Fibroblast of lung (primary cell): ENCODE results near the gene NFYB. TPM values are rescaled to one million over a fixed set of nuclear protein-coding genes. Genes with fewer than 3 reads are reported as not detected.

Source experiments
- DNase-seq, 2 donors: peaks; one replicate each; pipeline versions ENCODE4 v3.0.0 to v3.0.0-alpha.2; 2010; ENCODE audit warnings: low read depth in 2 of 2
- H2AFZ ChIP-seq: 2 replicates; pipeline ENCODE4 v1.5.1; 2012; ENCODE audit warnings: low read length, control low read depth, inconsistent platforms
- H3K27ac ChIP-seq: 2 replicates; pipeline ENCODE4 v1.5.1; 2011; ENCODE audit warnings: low read length, control low read depth; ENCODE audit not compliant: insufficient read depth
- H3K27me3 ChIP-seq: 2 replicates; pipeline ENCODE4 v1.5.1; 2011; ENCODE audit warnings: mild to moderate bottlenecking, low read length; ENCODE audit not compliant: control insufficient read depth, insufficient read depth
- H3K36me3 ChIP-seq: 2 replicates; pipeline ENCODE4 v1.5.1; 2011; ENCODE audit warnings: low read length; ENCODE audit not compliant: control insufficient read depth, insufficient read depth
- H3K4me1 ChIP-seq: 2 replicates; pipeline ENCODE4 v1.5.1; 2011; ENCODE audit warnings: low read length; ENCODE audit not compliant: control insufficient read depth, insufficient read depth; ENCODE audit errors: extremely low read depth
- H3K4me2 ChIP-seq: 2 replicates; pipeline ENCODE4 v1.5.1; 2011; ENCODE audit warnings: low read length, control low read depth; ENCODE audit not compliant: insufficient read depth; ENCODE audit errors: extremely low read depth
- H3K4me3 ChIP-seq, 4 experiments: fragments of 200-600 bp in 1 of 4; sonication (generic) in 1 of 4; replicated peaks in 1 of 4; 2 replicates each; pipeline ENCODE4 v1.5.1; 2011 to 2016; ENCODE audit warnings: low read length in 4 of 4, low read depth in 3 of 4, mild to moderate bottlenecking in 3 of 4, control low read depth in 2 of 4, inconsistent platforms in 1 of 4, mixed read lengths in 1 of 4; ENCODE audit not compliant: insufficient read depth in 1 of 4; ENCODE audit errors: control extremely low read depth in 1 of 4
- H3K79me2 ChIP-seq: 2 replicates; pipeline ENCODE4 v1.5.1; 2012; ENCODE audit warnings: mild to moderate bottlenecking, low read length, inconsistent platforms; ENCODE audit not compliant: control insufficient read depth, insufficient read depth
- H3K9ac ChIP-seq: 2 replicates; pipeline ENCODE4 v1.5.1; 2011; ENCODE audit warnings: mild to moderate bottlenecking, low read length, control low read depth; ENCODE audit not compliant: insufficient read depth
- H3K9me3 ChIP-seq: 2 replicates; pipeline ENCODE4 v1.5.1; 2012; ENCODE audit warnings: low read depth, low read length; ENCODE audit not compliant: control insufficient read depth, insufficient read depth
- H4K20me1 ChIP-seq: 2 replicates; pipeline ENCODE4 v1.5.1; 2011; ENCODE audit warnings: low read length; ENCODE audit not compliant: control insufficient read depth, insufficient read depth; ENCODE audit errors: extremely low read depth
- EZH2 ChIP-seq: IDR thresholded peaks from 2 replicates; pipeline ENCODE4 v1.5.1; 2012; ENCODE audit warnings: low read length, control low read depth, mild to moderate bottlenecking; ENCODE audit errors: missing control alignments
- polyA plus RNA-seq, 2 donors: library from polyadenylated mRNA; depleted of rRNA in 1 of 2; stranded (reverse) in 1 of 2; unstranded in 1 of 2; fragments of >200 nt; gene quantifications; 2 replicates each; pipeline ENCODE4 v1.2.1, GENCODE V29; 2011 to 2012; ENCODE audit warnings: missing spikeins in 1 of 2
- total RNA-seq: library from RNA; depleted of rRNA; stranded (reverse); fragments of >200 nt; gene quantifications from 2 replicates; pipeline ENCODE4 v1.2.1, GENCODE V29; 2014
- TF ChIP-seq, protein P1 (sequence below), 2 donors: IDR thresholded peaks in 1 of 2; conservative IDR thresholded peaks in 1 of 2; 1 replicate in 1 of 2; 2 replicates in 1 of 2; pipeline ENCODE4 v1.5.1; 2011 to 2012; ENCODE audit warnings: low read length in 2 of 2, control low read depth in 1 of 2, inconsistent platforms in 1 of 2, low read depth in 1 of 2, mild to moderate bottlenecking in 1 of 2

NFYB gene
- total and polyA plus RNA-seq, 2 donors (not counting 1 experiment from before 2014, with no cell fraction given) = 32.2 to 39.9 TPM

DNA sequence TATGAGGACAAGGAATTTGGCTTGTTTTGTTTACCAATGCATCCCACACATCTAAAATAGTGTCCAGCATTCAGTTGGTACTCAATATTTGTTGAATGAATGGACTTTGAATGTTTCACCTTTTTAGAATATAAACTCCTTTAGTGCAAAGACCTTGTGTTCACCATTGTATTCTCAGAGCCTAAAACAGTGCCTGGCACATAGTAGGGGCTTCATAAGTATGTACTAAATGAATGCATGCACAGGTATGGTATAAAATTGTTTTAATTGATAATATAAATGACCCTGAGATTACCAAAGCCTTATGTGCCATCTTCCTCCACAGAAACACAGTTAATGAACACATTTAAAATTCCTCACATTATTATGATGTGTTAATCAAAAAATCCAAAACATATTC, 5.0 kb upstream of the NFYB start:
- H3K36me3 ChIP-seq = no peaks in the 10 kb centered on the region
- TF ChIP-seq, protein P1, sequence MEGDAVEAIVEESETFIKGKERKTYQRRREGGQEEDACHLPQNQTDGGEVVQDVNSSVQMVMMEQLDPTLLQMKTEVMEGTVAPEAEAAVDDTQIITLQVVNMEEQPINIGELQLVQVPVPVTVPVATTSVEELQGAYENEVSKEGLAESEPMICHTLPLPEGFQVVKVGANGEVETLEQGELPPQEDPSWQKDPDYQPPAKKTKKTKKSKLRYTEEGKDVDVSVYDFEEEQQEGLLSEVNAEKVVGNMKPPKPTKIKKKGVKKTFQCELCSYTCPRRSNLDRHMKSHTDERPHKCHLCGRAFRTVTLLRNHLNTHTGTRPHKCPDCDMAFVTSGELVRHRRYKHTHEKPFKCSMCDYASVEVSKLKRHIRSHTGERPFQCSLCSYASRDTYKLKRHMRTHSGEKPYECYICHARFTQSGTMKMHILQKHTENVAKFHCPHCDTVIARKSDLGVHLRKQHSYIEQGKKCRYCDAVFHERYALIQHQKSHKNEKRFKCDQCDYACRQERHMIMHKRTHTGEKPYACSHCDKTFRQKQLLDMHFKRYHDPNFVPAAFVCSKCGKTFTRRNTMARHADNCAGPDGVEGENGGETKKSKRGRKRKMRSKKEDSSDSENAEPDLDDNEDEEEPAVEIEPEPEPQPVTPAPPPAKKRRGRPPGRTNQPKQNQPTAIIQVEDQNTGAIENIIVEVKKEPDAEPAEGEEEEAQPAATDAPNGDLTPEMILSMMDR (conservative IDR thresholded peaks at IDR 0.05 in 1 of 2, IDR thresholded peaks at IDR 0.05 in 1 of 2; ENCODE audit: low read depth in 1 of 2, low read length in 2 of 2) = no peak
- no peak for TF ChIP-seq EZH2
- no peak overlapping the region for H3K4me3 ChIP-seq
- no peak for DNase-seq
- peaks cover 4% of the 10 kb centered on the region for H3K4me1 ChIP-seq
- H3K27ac ChIP-seq = no peak overlapping the region
- no peaks in the 10 kb centered on the region for H3K79me2 ChIP-seq
- H3K9me3 ChIP-seq = no peaks in the 10 kb centered on the region
- no peaks in the 10 kb centered on the region for H3K27me3 ChIP-seq
- H2AFZ ChIP-seq = no peak overlapping the region
- no peak overlapping the region for H3K4me2 ChIP-seq
- H4K20me1 ChIP-seq = no peaks in the 10 kb centered on the region
- no peak overlapping the region for H3K9ac ChIP-seq

GRCh38 chr12:104142543-104142942, 4.5 kb upstream of the NFYB start:
- TF ChIP-seq EZH2 = no peak
- Histone ChIP-seq H3K4me2 (no peak overlapping the region), H3K4me3 (no peak overlapping the region)

GRCh38 chr12:104138797-104139152, 765 bp upstream of the NFYB start:
- Histone ChIP-seq H3K4me2 (peak overlapping the region; percentile 82), H3K9me3 (no peaks in the 10 kb centered on the region), H3K4me1 (peaks cover 9% of the 10 kb centered on the region), H3K36me3 (no peaks in the 10 kb centered on the region), H3K79me2 (peaks cover 32% of the 10 kb centered on the region), H3K27ac (peak overlapping the region; percentile 61), H2AFZ (peak overlapping the region; percentile 66), H3K9ac (no peak overlapping the region), H3K27me3 (no peaks in the 10 kb centered on the region), H3K4me3 (peak overlapping the region; percentile 22 to 47 (median 26)), H4K20me1 (peaks cover 1% of the 10 kb centered on the region)
- peak in 1 of 2 donors; percentile 17 for DNase-seq
- no peak for TF ChIP-seq EZH2
- TF ChIP-seq, protein P1 (conservative IDR thresholded peaks at IDR 0.05 in 1 of 2, IDR thresholded peaks at IDR 0.05 in 1 of 2; ENCODE audit: low read depth in 1 of 2, low read length in 2 of 2) = no peak

More at GRCh38 chr12:104142543-104142942, 4.5 kb upstream of the NFYB start:
- H3K27ac ChIP-seq = no peak overlapping the region
- H3K79me2 ChIP-seq = no peaks in the 10 kb centered on the region
- H4K20me1 ChIP-seq = no peaks in the 10 kb centered on the region
- no peaks in the 10 kb centered on the region for H3K27me3 ChIP-seq
- no peak overlapping the region for H2AFZ ChIP-seq
- no peaks in the 10 kb centered on the region for H3K36me3 ChIP-seq
- H3K9me3 ChIP-seq = no peaks in the 10 kb centered on the region
- no peak for DNase-seq
- H3K4me1 ChIP-seq = peaks cover 4% of the 10 kb centered on the region
- no peak overlapping the region for H3K9ac ChIP-seq
